LNCaP clone FGC (cell line): ENCODE measurements around the gene NEK8.

Source experiments
- DNase-seq: peaks from one replicate; pipeline ENCODE4 v3.0.0-alpha.2; 2011; ENCODE audit warnings: low read depth
- H3K4me3 ChIP-seq: 2 replicates; pipeline ENCODE4 v1.5.1; 2011; ENCODE audit warnings: mild to moderate bottlenecking, low read depth, low read length, control low read depth
- TF ChIP-seq, protein P1 (sequence below): IDR thresholded peaks from 2 replicates; pipeline ENCODE4 v1.5.1; 2012; ENCODE audit warnings: mild to moderate bottlenecking; ENCODE audit not compliant: control insufficient read depth, insufficient read depth; ENCODE audit errors: extremely low read depth

The NEK8 gene

DNA sequence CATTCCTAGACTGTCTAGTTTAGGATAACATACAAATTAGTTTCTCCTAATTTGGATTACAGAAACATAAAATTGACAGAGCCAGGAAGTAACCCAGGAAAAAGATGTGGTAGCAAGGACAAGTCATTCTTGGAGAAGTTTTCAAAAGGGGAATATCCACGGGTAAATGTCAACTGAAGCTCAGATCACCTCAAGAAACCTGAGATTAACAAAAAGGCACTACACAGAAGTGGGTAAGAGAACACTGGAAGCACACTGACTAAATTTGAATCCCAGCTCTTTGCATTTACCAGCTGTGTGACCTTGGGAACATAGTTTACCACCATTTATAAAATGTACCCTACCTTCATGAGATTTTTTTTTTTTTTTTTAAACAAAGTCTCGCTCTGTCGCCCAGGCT is 54.6 kb downstream of the NEK8 start:
- no peak overlapping the region for H3K4me3 ChIP-seq
- no peak for DNase-seq
- TF ChIP-seq, protein P1, sequence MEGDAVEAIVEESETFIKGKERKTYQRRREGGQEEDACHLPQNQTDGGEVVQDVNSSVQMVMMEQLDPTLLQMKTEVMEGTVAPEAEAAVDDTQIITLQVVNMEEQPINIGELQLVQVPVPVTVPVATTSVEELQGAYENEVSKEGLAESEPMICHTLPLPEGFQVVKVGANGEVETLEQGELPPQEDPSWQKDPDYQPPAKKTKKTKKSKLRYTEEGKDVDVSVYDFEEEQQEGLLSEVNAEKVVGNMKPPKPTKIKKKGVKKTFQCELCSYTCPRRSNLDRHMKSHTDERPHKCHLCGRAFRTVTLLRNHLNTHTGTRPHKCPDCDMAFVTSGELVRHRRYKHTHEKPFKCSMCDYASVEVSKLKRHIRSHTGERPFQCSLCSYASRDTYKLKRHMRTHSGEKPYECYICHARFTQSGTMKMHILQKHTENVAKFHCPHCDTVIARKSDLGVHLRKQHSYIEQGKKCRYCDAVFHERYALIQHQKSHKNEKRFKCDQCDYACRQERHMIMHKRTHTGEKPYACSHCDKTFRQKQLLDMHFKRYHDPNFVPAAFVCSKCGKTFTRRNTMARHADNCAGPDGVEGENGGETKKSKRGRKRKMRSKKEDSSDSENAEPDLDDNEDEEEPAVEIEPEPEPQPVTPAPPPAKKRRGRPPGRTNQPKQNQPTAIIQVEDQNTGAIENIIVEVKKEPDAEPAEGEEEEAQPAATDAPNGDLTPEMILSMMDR = no peak

DNA sequence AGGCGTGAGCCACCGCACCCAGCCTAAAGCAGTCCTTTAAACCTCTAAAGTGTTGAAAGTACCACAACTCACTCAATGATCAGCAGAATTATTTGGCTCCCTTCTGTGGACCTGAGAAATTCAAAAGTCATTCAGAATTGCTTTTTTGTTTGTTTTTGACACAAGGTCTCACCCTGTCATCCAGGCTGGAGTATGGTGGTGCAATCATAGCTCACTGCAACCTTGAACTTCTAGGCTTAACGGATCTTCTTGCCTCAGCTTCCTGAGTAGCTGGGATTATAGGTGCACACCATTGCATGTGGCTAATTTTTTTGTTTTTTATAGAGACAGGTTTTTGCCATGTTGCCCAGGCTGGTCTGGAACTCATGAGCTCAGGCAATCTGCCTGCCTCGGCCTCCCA is 59.5 kb downstream of the NEK8 start:
- TF ChIP-seq, protein P1 = no peak
- no peak for DNase-seq
- H3K4me3 ChIP-seq = no peak overlapping the region
